CD4-positive, alpha-beta T cell treated with Interleukin-4 for 1 hour (primary cell): ENCODE measurements around the gene TALDO1.

Experiments
- DNase-seq, 2 donors: peaks; one replicate each; pipeline ENCODE4 v3.0.0-alpha.2; 2020 to 2022

The TALDO1 gene

DNA sequence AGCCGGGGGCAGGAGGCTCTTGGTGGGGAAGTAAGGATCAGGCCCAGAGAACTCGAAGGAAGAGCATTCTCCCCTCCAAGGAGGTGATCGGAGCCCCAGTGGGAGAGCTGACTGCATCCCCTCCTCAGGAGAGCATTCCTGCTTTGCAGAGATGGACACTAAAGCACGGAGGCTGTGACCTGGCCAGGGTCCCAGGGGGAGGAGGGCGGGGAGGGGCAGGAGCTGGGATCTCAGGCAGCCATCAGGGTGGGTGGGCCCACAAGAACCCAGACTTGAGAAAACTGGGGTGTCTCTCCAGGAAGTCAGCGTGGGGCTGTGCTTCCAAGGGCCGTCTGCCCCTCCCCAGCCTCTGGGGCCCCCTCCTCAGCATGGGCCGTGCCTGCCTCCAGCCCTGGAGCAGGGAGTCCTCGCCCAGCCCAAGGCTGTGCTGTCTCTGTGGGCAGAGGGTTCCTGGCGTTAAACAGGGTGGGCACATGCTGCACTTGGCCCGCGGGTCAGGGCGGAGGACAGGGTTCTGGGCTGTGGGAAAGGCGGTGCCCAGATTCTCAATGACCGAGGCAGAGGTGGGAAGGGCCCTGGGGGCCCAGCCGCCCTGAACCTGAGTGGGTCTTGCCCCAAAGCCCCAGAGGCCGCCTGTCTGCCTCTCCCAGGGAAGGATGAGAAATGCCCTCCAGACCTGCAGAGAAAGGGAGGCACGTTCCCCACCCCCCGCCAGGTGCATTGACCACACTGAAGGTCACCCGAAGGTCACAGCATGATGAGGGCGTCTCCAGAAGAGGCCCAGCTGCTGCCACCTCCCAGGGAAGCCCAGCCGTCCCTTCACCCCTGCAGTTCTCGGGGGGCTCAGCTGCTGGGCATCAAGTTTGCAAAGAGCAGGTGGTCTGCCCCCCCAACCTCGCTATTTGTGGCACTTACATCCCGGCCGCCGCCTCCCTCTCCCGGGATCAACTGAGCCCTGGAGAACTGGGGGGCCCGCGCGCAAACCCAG is 42.0 kb downstream of the TALDO1 start:
- no peak for DNase-seq

- peak in 1 of 2 donors; percentile 45 for DNase-seq
Measured at GRCh38 chr11:789943-790342, 42.7 kb downstream of the TALDO1 start, which contains the start of gene CEND1. TSS of gene CEND1 (minus strand) at chr11:790090. CDS start at chr11:788576, 1,514 bp downstream.

DNA sequence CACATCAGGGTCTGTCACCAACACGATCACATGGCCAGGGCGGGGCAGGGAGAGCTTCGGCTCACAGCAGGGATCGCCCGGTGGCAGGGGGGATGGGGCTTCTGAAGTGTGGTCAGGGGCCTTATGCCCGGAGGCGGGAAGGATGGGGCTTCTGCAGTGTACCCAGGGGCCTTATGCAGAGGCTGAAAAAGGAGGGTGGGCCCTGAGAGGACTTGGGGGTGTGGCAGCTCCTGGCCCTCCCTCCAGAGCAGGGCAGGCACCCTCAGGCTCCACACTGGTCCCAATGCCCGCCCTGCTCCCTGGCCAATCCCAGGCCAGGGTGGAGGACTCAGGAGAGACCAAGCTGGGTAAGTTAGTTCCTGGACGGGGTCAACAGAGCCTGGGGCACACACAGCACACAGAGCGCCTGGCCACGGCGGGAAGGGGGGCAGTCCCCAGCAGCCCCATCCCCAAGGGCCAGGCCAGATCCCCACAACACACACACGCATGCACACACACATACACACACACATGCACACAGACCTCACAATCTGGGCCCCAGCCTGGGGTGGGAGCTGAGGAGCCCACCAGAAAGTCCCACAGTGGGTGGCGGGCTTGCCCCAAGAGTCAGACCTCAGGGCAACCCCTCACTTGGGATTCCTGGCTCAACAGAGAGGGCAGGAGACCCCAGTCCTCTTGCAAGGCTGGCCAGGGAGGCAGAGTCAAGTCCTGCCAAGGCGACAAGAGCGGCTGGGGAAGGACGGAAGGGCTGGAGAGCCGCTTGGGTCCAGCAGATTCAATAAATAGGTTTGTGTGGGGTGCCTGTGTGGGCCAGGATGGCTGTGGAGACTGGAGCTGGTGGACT is 43.7 kb downstream of the TALDO1 start:
- DNase-seq, result no peak

DNA sequence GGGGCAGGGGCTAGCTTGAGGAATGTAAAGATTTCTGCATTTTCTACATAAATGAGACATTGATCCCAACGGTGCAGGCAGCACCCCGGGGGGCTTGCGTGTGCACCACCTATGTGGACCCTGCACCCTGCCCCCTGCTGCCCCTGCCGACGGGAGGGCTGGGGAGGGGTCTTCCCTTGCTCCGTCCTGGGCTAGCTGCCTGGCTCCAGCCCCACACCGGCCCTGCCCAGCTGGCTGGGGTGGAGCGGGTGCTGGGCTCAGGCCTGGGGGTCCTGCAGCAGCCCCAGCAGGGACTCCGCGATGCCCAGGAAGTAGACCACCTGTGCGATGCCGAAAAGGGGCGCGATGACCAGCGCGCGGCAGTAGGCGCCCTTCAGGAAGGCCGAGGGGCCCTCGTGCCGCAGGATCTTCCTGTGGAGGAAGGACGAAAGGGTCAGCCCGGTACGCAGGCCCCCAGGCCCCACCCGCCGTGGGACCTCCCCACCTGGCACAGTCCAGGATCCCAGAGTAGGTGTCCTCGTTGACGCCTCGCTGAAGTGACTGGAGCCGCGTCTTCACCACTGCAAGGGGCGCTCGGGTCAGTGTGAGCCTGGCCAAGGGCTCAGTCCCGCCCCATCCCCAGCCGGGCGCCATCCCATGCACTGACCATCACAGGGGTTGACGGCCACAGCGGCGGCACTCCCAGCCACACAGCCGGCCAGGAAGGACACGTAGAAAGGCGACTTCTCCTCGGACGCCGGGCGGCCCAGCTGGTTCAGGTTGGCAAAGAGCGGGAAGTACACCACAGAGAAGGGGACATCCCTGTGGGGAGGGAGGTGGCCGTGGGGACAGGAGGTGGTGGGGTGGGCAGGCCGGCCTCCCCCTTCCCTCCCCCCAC is 44.6 kb downstream of the TALDO1 start:
- no peak for DNase-seq

GRCh38 chr11:792535-792821 is 45.2 kb downstream of the TALDO1 start:
- DNase-seq, result no peak

GRCh38 chr11:792873-793272 is 45.6 kb downstream of the TALDO1 start:
- no peak for DNase-seq

- no peak for DNase-seq
Measured at GRCh38 chr11:793556-793955, 46.3 kb downstream of the TALDO1 start.

- no peak for DNase-seq
Measured at GRCh38 chr11:794013-794765, 46.9 kb downstream of the TALDO1 start.

DNA sequence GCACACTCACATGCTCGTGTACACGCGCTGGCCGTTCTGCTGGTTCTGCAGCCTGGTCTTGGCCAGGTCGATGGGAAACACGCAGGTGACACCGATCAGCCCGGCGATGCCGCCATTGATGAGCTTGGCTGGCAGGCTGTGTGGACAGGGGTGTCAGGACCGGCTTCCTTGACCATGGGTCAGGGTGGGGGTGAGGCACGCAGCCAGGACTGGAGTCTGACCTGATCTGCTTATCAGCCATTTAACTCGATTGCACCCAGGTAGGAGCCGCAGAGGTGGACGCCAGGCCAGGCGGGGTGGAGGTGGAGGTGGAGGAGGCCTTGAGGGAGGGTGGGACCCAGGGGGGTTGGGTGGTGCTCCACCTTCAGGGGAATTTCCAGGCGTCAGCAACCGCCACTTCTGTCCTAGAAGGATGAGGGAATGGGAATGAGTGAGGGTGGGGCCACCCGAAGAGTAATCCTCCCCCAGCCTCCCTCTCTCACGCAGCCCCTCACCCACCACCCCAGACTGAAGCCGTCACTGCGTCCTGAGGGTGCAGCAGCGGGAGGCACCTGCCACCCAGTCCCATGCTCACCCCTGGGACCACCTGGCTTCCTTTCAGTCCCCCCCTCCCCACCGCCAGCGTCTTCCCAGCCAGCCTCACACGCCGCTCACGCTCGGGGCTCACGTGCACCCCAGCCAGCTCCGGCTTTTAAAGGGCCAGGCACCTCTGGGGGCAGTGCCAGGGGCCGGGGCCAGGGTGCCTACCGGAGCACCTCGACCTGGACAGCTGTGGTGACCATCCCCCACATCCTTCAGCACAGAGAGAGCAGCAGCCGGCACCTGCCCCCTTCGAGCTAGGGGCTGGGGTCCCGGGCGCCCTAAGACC is 47.7 kb downstream of the TALDO1 start:
- no peak for DNase-seq

- peak; percentile 80 to 82 for DNase-seq
Measured at GRCh38 chr11:795634-796564, 48.6 kb downstream of the TALDO1 start.

GRCh38 chr11:796565-797295 is 49.5 kb downstream of the TALDO1 start:
- no peak for DNase-seq

GRCh38 chr11:797296-798092 is 50.2 kb downstream of the TALDO1 start:
- DNase-seq, result peak; percentile 86 to 87

- peak; percentile 79 to 84 for DNase-seq
Measured at GRCh38 chr11:798093-798713, 50.9 kb downstream of the TALDO1 start, which contains the start of gene SLC25A22. TSS of gene SLC25A22 (minus strand) at chr11:798281. CDS start at chr11:795006, 3,275 bp downstream.

DNA sequence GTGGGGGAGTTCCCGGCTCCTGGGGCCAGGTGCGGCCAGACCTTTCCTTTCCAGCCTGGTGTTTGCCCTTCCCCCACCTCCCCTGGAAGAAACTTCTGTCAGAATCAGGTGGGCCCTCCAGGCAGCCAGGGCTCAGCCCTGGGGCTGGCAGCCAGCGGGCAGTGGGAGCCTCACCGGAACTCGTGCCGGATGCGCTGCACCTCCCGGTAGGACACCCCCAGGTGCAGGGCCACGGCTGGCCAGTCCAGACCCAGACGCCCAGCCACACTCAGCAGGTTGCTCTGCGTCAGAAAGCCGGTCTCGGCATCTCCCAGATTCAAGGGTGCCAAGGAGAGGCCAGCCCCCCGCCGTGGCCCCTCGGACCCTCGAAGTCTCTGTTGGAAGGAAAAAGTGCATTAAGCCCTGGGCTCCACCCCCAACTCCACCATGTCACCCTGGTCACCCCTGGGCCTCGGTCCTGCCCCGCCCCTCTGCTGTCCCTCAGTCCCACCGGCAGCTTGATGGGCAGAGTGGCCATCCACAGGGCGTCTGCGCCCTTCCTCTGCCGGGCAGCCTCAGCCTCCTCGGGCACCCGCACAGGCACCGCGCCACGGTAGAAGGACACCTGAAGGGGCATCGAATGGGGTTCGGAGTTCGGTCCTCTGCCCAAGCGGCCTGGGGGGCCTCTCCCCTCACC is 52.5 kb downstream of the TALDO1 start:
- DNase-seq, result no peak

- DNase-seq, result no peak
Measured at GRCh38 chr11:800473-800872, 53.2 kb downstream of the TALDO1 start.

GRCh38 chr11:801097-801780 is 54.0 kb downstream of the TALDO1 start:
- DNase-seq, result no peak
